GM19438 (cell line): ENCODE data around the gene CCDC14.
A peak's percentile ranks its signal among the peaks of the same experiment; 100 is the strongest.
"Not testable (repeated sequence)": the region's sequence is repeated elsewhere in the genome, so short reads cannot be mapped to it uniquely, and the experiment has no call there.

Experiments used
- ATAC-seq: cut with Tn5 transposase; IDR thresholded peaks from one replicate; pipeline ENCODE4 v1.9.1; 2021; ENCODE audit warnings: low read depth; ENCODE audit not compliant: unreplicated experiment

The CCDC14 gene

GRCh38 chr3:123960781-123961507 is at the start of gene CCDC14:
CCDC14 (minus strand) TSS chr3:123961229; CDS start chr3:123961173, 56 bp downstream.
- peak; percentile 82 for ATAC-seq

GRCh38 chr3:124008321-124008720 is 47.3 kb upstream of the CCDC14 start:
- not testable (repeated sequence) for ATAC-seq

- ATAC-seq = no peak
These were observed 46.2 kb upstream of the CCDC14 start for GRCh38 chr3:124007186-124007585.

- not testable (repeated sequence) for ATAC-seq
These were observed 41.5 kb upstream of the CCDC14 start for GRCh38 chr3:124002405-124003079.

- not testable (repeated sequence) for ATAC-seq
These were observed 40.3 kb upstream of the CCDC14 start for GRCh38 chr3:124001366-124001765.

- no peak for ATAC-seq
These were observed 36.5 kb upstream of the CCDC14 start for GRCh38 chr3:123997543-123997942.

- no peak for ATAC-seq
These were observed 32.8 kb upstream of the CCDC14 start for GRCh38 chr3:123993818-123994217.

- ATAC-seq = not testable (repeated sequence)
These were observed 30.9 kb upstream of the CCDC14 start, which contains the start of gene ROPN1 for GRCh38 chr3:123991730-123992588. ROPN1 (minus strand) TSS chr3:123992124; CDS start chr3:123980481, 11,643 bp downstream.

GRCh38 chr3:123986427-123986826 is 25.4 kb upstream of the CCDC14 start:
- ATAC-seq = no peak

GRCh38 chr3:123984957-123985356 is 23.9 kb upstream of the CCDC14 start:
- ATAC-seq = no peak

GRCh38 chr3:123984350-123984749 is 23.3 kb upstream of the CCDC14 start:
- no peak for ATAC-seq

GRCh38 chr3:123981317-123981716 is 20.3 kb upstream of the CCDC14 start:
- not testable (repeated sequence) for ATAC-seq

- ATAC-seq = no peak
These were observed 19.5 kb upstream of the CCDC14 start for GRCh38 chr3:123980539-123980938.

GRCh38 chr3:123979525-123980501 is 18.8 kb upstream of the CCDC14 start:
- ATAC-seq = not testable (repeated sequence)

GRCh38 chr3:123976904-123977303 is 15.9 kb upstream of the CCDC14 start:
- not testable (repeated sequence) for ATAC-seq

GRCh38 chr3:123976181-123976898 is 15.3 kb upstream of the CCDC14 start:
- ATAC-seq = not testable (repeated sequence)

- ATAC-seq = not testable (repeated sequence)
These were observed 14.0 kb upstream of the CCDC14 start for GRCh38 chr3:123975030-123975429.

- no peak for ATAC-seq
These were observed 10.4 kb upstream of the CCDC14 start for GRCh38 chr3:123971406-123971805.

GRCh38 chr3:123967260-123967659 is 6.2 kb upstream of the CCDC14 start:
- ATAC-seq = not testable (repeated sequence)
